GM04504 (cell line): ENCODE data around the gene CCN5.

Source experiments
- DNase-seq: peaks from one replicate; pipeline ENCODE4 v3.0.0-alpha.2; 2012; ENCODE audit warnings: low read depth

Gene CCN5

DNA sequence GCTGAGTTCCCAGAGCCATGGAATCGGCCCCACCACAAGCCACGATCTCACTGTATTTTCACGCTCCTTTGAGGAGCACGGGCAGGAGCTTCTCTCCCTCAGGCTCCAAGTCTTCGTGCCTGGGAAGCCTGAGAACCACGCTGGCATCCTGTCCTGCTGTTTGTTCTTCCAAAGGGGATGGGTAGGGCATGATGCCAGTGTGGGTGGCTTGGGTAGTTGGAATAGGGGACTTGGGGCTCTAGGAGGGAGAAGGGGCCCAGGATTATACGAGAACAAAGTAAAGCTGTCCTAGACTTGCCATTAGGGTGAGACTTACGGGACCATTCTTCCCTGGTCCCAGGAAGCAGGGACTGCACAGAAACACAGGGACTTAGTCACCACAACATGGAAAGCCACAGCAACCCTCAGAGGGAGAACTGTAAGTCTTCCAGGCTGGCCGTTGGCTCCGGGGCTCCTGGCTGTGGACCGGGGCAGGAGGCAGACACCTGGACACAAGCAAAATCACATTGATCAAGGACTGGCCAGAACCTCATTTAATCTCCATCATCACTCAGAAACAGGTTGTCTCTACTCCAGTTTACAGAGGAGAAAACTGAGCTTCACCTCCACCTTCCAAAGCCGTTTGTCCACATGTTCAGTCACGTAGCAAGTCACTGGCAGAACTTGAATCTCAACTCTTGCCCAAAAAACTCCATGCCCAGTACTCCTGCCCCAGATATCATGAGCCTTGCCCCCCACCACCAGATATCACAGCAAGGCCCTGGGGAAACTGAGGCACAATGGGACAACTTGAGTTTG lies 1.3 kb downstream of the CCN5 start:
- no peak for DNase-seq

GRCh38 chr20:44717986-44718385 lies 2.8 kb downstream of the CCN5 start:
- no peak for DNase-seq

DNA sequence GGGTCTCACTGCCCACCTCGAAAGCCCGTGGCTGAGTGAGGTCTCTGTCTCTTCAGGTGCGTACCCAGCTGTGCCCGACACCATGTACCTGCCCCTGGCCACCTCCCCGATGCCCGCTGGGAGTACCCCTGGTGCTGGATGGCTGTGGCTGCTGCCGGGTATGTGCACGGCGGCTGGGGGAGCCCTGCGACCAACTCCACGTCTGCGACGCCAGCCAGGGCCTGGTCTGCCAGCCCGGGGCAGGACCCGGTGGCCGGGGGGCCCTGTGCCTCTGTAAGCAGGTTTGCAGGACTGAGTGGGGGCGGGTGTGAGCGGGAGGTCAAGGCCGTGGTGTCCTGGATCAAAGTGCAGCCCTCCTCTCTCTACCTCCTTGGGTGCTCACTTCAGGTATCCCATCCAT lies 4.7 kb downstream of the CCN5 start:
- DNase-seq, result no peak

- no peak for DNase-seq
These were observed 5.4 kb downstream of the CCN5 start for GRCh38 chr20:44720621-44720996.

GRCh38 chr20:44720997-44721784 lies 6.0 kb downstream of the CCN5 start:
- peak; percentile 77 for DNase-seq

DNA sequence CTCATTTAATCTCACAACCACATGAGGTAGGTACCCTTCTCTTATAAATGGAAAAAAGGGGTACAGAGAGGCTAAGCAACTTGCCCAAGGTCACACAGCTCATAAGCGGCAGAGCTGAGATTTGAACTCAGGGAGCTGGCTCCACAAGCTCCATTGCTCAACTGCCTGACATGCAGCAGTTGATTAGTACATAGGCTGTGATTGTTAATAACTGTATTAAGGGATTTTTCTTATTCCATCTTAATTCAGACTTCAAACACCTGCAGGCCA lies 6.6 kb downstream of the CCN5 start:
- no peak for DNase-seq

DNA sequence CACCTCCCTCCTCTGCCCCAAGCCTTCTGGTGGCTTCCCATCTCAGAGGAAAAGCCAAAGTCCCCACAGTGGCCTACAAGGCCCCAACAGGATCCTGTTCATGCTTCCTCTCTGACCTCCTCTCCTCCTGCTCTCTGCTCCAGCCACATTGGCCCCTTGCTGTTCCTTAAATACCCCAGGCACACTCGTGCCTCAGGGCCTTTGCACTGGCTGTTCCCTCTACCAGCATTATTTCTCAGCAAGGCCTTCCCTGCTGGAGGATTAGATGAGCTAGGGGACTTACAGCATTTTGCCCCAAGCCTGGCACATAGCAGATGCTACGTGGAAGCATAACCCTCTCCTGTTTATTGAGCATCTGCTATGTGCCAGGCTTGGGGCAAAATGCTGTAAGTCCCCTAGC lies 7.8 kb downstream of the CCN5 start:
- DNase-seq, result no peak

DNA sequence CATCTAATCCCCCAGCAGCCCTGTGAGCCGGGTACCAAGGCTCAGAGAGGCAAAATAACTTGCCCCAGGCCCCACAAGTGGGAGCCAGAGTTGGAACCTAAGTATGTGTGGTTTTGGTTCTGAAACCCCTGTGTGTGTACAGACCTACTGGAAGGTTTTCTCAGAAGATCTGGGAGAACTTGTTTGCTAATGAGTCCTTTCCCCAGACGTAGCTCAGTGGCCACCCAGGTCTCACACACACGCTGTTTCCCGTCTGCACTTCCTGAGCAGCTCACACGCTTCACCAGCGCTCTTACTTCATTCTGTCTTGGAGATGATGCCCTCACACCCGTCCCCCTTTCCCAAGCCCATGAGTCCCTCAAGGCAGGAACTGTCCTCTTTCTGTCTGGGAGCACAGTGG lies 8.2 kb downstream of the CCN5 start:
- no peak for DNase-seq

DNA sequence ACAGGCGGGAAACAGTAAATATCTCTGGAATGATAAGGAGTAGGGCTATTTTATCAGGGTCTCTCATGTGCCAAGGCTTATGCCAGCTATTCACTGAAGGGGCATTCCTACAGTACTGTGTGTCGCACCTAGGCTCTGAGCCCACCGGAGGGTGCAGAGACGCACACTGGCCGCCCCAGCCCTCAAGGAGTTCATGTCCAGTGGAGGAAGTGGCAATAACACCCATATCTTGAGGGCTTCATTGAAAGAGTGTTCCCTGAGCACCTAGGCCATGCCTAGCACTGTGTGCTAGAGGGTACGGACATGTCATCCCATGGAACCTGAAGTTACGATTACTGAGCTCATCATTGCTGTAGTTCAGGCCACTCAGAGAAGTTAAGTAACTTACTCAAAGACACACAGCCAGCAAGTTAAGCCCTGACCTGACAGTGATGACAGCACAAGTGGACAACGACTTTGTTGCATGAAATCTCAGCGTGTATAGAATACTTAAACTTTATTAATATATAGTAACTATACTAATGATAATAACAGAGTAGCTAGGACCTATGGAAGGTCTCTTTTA lies 8.7 kb downstream of the CCN5 start:
- no peak for DNase-seq

DNA sequence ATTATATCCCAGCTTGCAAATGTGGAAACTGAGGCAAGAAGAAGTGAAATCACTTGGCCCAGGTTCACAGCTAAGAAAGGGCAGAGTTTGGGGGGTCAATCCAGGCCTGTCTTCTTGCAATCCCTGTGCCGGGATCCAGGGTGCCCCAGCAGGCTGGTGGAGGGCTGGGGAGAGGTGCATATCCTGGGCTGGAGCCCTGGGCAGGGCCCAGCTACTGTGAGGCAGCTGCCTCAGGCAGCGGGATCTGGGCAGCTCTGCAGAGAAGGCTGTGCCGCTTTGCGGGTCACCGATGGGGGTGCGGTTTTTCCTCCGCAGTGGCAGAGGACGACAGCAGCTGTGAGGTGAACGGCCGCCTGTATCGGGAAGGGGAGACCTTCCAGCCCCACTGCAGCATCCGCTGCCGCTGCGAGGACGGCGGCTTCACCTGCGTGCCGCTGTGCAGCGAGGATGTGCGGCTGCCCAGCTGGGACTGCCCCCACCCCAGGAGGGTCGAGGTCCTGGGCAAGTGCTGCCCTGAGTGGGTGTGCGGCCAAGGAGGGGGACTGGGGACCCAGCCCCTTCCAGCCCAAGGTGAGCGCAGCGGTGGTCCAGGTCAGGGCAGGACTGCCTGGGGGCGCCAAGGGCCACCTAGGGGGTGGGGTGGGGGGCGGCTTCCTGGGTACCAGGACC lies 9.4 kb downstream of the CCN5 start:
- DNase-seq, result no peak

DNA sequence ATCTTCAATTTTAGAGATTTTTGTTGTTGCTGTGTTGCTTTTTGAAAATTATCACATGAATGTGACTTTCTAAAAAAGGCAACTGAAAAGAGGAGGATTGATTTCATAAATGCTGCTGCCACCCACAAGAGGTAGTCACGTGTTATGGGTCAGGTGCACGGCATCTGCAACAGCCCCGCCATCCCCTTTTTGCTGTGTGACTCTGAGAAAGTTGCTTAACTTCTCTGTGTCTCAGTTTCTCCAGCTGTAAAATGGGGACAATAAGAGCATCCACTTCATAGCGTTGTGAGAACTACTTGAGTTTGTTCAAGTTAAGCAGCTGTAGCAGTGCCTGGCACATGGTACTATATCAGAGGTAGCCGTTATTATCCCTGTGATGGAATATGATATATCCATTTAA lies 10.7 kb downstream of the CCN5 start:
- DNase-seq, result no peak

GRCh38 chr20:44727039-44727438 lies 11.9 kb downstream of the CCN5 start:
- DNase-seq, result no peak

GRCh38 chr20:44727651-44728050 lies 12.5 kb downstream of the CCN5 start:
- no peak for DNase-seq

DNA sequence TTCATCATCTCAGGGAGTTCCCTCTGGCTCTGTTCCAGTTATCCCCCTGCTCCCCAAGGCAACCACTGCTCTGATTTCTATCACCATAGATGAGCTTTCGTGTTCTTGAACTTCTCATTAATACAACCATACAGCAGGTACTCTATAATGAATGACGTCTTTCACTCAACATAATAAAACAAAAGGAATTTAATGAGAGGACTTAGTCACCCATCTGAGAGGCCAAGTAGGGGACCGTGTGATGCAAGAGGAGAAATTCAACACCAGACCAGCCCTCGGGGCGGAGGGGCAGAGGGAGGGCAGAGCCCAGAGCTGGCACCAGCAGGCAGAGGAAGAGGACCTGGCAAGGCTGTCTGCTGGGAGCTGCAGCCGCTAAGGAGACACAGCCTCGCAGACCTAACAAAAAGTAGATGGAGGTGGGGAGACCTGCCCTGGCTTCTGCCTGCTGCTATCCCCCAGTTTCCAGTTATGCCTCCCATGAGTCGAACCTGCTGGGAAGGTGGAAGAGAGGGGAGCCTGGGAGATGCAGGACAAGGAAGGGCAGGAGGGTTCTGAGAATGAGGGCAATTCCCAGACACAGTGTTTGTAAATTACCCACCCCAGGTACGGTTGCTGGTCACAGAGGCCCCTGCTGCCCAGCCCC lies 13.8 kb downstream of the CCN5 start:
- peak; percentile 68 for DNase-seq

- DNase-seq, result peak; percentile 76
These were observed 15.3 kb downstream of the CCN5 start for GRCh38 chr20:44730441-44730840.

DNA sequence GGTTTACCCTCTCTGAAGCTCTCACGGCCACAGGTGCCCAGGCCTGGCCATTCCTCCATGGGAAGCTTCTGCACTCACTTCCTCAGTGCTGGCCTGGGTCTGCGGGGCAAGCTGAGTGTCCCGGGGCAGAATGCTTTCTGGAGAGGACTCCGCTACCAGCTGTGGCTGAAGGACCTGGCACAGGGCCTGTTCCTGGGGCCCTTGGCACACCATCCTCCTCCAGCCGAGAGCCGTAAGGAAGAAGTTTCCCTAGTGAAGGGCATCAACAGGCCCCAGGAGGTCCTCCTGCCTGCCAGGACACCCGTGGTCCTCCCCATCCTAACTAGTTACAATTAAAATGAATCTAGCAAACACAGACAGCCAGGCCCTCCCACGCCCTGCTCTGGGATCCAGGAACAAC lies 16.5 kb downstream of the CCN5 start:
- no peak for DNase-seq

DNA sequence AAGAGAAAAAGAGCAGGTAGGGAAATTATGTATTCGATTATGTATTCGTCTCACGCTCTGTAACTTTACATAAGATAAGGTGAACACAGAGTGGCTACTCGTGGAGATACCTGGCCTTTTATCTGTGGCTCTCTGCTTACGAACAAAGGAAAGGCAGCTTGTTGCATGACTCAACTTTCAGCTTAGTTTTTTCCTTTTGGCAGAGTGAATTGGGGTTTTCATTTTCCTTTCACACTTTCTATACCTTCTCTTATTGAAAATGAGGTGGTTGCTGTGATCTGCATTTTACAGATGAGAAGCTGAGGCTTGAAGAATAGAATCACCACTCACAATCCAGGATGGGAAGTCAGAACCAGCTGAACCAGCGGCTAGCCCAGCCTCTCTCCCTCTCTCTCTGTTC lies 17.2 kb downstream of the CCN5 start:
- no peak for DNase-seq

- no peak for DNase-seq
These were observed 18.3 kb downstream of the CCN5 start for GRCh38 chr20:44733341-44734069.

DNA sequence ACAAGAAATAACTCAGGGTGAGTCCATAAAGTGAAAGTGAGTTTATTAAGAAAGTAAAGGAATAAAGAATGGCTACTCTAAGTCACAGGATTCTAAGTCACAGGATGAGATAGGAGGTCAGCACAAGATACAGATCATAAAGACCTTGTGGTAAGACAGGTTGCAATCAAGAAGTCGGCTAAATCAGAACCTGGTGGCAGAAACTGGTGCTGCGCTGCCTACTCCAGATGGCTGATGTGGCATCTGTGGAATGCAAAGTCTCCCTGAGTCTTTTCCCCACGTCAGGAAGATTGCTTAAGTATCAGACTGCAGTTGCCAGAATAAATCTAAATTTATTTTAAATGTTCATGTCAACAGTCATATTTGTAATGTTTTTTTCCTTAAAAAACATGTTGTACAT lies 19.8 kb downstream of the CCN5 start:
- DNase-seq, result no peak

DNA sequence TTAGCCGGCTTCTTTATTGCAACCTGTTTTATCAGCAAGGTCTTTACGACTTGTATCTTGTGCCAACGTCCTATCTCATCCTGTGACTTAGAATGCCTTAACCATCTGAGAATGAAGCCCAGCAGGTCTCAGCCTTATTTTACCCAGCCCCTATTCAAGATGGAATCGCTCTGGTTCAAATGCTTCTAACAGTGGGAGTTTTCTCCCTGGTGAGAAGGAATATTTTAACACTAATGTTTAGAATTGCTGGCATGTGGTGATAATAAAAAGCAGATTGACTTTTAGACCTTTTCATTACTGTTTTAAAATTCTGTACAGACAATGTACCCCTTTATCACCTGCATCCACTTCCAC lies 20.6 kb downstream of the CCN5 start:
- DNase-seq, result no peak

- DNase-seq, result peak; percentile 68
These were observed 21.2 kb downstream of the CCN5 start for GRCh38 chr20:44736170-44737021.
